ENCODE results near the gene HOMER3. TPM values are rescaled to one million over a fixed set of nuclear protein-coding genes. Genes with fewer than 3 reads are reported as not detected.

HOMER3 gene
- total RNA-seq, 1 donor = 98.4 TPM

- Histone ChIP-seq H3K27me3 (ENCODE audit: insufficient read depth, low read length) (no peaks in the 10 kb centered on the region), H3K27ac (ENCODE audit: low read depth, low read length) (no peak overlapping the region), H3K4me1 (ENCODE audit: insufficient read depth, low read length) (peaks cover 27% of the 10 kb centered on the region), H3K36me3 (ENCODE audit: insufficient read depth, low read length) (no peaks in the 10 kb centered on the region), H3K4me2 (ENCODE audit: insufficient read depth, low read length) (peak overlapping the region; percentile 7), H3K9me3 (ENCODE audit: low read depth, low read length) (no peaks in the 10 kb centered on the region), H3K4me3 (ENCODE audit: insufficient read depth, low read length) (no peak overlapping the region), H4K20me1 (ENCODE audit: insufficient read depth, low read length) (no peaks in the 10 kb centered on the region), H3K79me2 (ENCODE audit: insufficient read depth, low read length) (no peaks in the 10 kb centered on the region), H2AFZ (ENCODE audit: low read length) (no peak overlapping the region)
- TF ChIP-seq CTCF (IDR thresholded peaks at IDR 0.05; ENCODE audit: extremely low read depth, low read depth, low read length) = no peak
- DNase-seq (ENCODE audit: insufficient read length, low spot score, missing footprints) = peak; percentile 14
Observed at GRCh38 chr19:18972301-18972811, 31.3 kb upstream of the HOMER3 start.

GRCh38 chr19:18969931-18970659 is 29.1 kb upstream of the HOMER3 start:
- H4K20me1 ChIP-seq (ENCODE audit: insufficient read depth, low read length) = no peaks in the 10 kb centered on the region
- TF ChIP-seq CTCF (IDR thresholded peaks at IDR 0.05; ENCODE audit: extremely low read depth, low read depth, low read length) = no peak
- peak overlapping the region; percentile 59 for H3K4me2 ChIP-seq (ENCODE audit: insufficient read depth, low read length)
- no peaks in the 10 kb centered on the region for H3K36me3 ChIP-seq (ENCODE audit: insufficient read depth, low read length)
- peak overlapping the region; percentile 2 for H3K4me3 ChIP-seq (ENCODE audit: insufficient read depth, low read length)
- peak; percentile 58 for DNase-seq (ENCODE audit: insufficient read length, low spot score, missing footprints)
- H3K27ac ChIP-seq (ENCODE audit: low read depth, low read length) = peak overlapping the region; percentile 85
- peaks cover 27% of the 10 kb centered on the region for H3K4me1 ChIP-seq (ENCODE audit: insufficient read depth, low read length)
- H2AFZ ChIP-seq (ENCODE audit: low read length) = no peak overlapping the region
- H3K9me3 ChIP-seq (ENCODE audit: low read depth, low read length) = no peaks in the 10 kb centered on the region
- H3K79me2 ChIP-seq (ENCODE audit: insufficient read depth, low read length) = no peaks in the 10 kb centered on the region
- no peaks in the 10 kb centered on the region for H3K27me3 ChIP-seq (ENCODE audit: insufficient read depth, low read length)

- peak; percentile 87 for DNase-seq (ENCODE audit: insufficient read length, low spot score, missing footprints)
- Histone ChIP-seq H3K27ac (ENCODE audit: low read depth, low read length) (no peak overlapping the region), H3K4me1 (ENCODE audit: insufficient read depth, low read length) (peaks cover 24% of the 10 kb centered on the region), H3K27me3 (ENCODE audit: insufficient read depth, low read length) (no peaks in the 10 kb centered on the region), H2AFZ (ENCODE audit: low read length) (peak overlapping the region; percentile 80), H4K20me1 (ENCODE audit: insufficient read depth, low read length) (no peaks in the 10 kb centered on the region), H3K79me2 (ENCODE audit: insufficient read depth, low read length) (no peaks in the 10 kb centered on the region), H3K36me3 (ENCODE audit: insufficient read depth, low read length) (no peaks in the 10 kb centered on the region), H3K4me2 (ENCODE audit: insufficient read depth, low read length) (no peak overlapping the region), H3K9me3 (ENCODE audit: low read depth, low read length) (no peaks in the 10 kb centered on the region), H3K4me3 (ENCODE audit: insufficient read depth, low read length) (no peak overlapping the region)
- no peak for TF ChIP-seq CTCF (IDR thresholded peaks at IDR 0.05; ENCODE audit: extremely low read depth, low read depth, low read length)
Observed at GRCh38 chr19:18967358-18968146, 26.5 kb upstream of the HOMER3 start.

GRCh38 chr19:18966307-18966706 is 25.3 kb upstream of the HOMER3 start:
- Histone ChIP-seq H2AFZ (ENCODE audit: low read length) (no peak overlapping the region), H3K79me2 (ENCODE audit: insufficient read depth, low read length) (no peaks in the 10 kb centered on the region), H3K27me3 (ENCODE audit: insufficient read depth, low read length) (peaks cover 5% of the 10 kb centered on the region), H3K36me3 (ENCODE audit: insufficient read depth, low read length) (no peaks in the 10 kb centered on the region), H3K4me1 (ENCODE audit: insufficient read depth, low read length) (peaks cover 18% of the 10 kb centered on the region), H3K4me3 (ENCODE audit: insufficient read depth, low read length) (no peak overlapping the region), H3K9me3 (ENCODE audit: low read depth, low read length) (no peaks in the 10 kb centered on the region), H3K27ac (ENCODE audit: low read depth, low read length) (no peak overlapping the region), H3K4me2 (ENCODE audit: insufficient read depth, low read length) (no peak overlapping the region), H4K20me1 (ENCODE audit: insufficient read depth, low read length) (no peaks in the 10 kb centered on the region)
- no peak for DNase-seq (ENCODE audit: insufficient read length, low spot score, missing footprints)
- no peak for TF ChIP-seq CTCF (IDR thresholded peaks at IDR 0.05; ENCODE audit: extremely low read depth, low read depth, low read length)
